ENCODE results near the gene UTF1. TPM values are rescaled to one million over a fixed set of nuclear protein-coding genes. Genes with fewer than 3 reads are reported as not detected.

The UTF1 gene
- total and polyA plus RNA-seq, 7 experiments from 2014 or later: 0.56 TPM; not detected in 6

DNA sequence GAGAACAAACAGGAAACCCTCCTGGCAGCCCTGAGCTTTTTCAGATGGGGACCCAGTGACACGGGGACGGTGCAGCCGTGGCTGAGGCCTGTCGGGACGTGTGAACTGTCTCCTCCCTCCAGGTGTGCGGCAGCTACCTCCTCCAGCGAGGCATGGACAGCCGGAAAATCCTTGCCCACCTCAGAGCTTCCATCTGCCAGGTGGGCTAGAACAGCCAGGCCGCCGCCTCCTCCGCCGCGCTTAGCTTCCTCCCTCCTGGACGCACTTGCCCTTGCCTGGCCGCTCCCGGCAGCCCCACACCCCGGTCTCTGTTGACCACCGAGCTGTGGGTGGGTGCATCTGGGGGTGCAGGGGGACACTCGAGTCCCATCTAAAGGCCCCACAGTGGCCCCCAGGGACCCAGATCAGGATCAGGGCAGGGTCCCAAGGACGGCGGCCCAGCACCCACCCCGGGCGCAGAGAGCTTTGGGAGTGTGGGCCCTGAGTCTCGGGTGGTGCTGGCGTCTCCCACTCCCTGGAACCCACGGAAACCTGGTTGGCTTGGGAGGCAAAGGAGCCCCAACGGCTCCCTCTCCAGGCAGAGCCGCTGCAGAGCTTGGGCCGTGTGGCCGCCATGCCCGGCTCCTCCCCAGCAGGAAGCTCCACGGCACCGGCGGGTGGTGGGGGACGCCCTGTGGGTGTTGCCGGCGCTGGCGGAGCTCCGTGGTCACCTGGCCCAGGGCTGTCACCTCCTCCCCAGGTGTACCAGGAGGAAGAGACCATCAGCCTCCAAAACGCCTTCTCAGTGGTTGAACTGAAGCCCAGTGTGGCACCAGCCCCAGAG, 32.9 kb upstream of the UTF1 start:
- no peak overlapping the region for H3K27ac ChIP-seq (ENCODE audit: low read depth, low read length)
- Mint-ChIP-seq H3K4me1 (no peaks in the 10 kb centered on the region), H3K4me3 (no peak overlapping the region), H3K27ac (no peak overlapping the region), H3K27me3 (peaks cover 0 to 9% (median 0%) of the 10 kb centered on the region in 5 donors), H3K9me3 (peaks cover 0 to 16% (median 3%) of the 10 kb centered on the region in 11 donors), H3K36me3 (peaks cover 0 to 3% (median 0%) of the 10 kb centered on the region in 5 donors)
- intact Hi-C loops (cut with micrococcal nuclease): no loop called here
- no peak overlapping the region for H3K4me3 ChIP-seq (ENCODE audit: low read length)
- CTCF ChIA-PET: no interaction called here
- no peaks in the 10 kb centered on the region for H3K9me3 ChIP-seq (ENCODE audit: control insufficient read depth in 2 of 3, low read length in 3 of 3)
- POLR2A ChIA-PET: no interaction called here
- H3K27me3 ChIP-seq (ENCODE audit: control insufficient read depth in 2 of 2, insufficient read depth in 2 of 2, low read length in 2 of 2): no peaks in the 10 kb centered on the region
- peak in 1 of 9 donors; percentile 2 for DNase-seq
- no peak for ATAC-seq
- H3K4me1 ChIP-seq (ENCODE audit: control insufficient read depth in 2 of 2, insufficient read depth in 2 of 2, low read length in 2 of 2): no peaks in the 10 kb centered on the region
- no peaks in the 10 kb centered on the region for H3K36me3 ChIP-seq (ENCODE audit: control insufficient read depth in 2 of 3, insufficient read depth in 3 of 3, low read length in 3 of 3)

DNA sequence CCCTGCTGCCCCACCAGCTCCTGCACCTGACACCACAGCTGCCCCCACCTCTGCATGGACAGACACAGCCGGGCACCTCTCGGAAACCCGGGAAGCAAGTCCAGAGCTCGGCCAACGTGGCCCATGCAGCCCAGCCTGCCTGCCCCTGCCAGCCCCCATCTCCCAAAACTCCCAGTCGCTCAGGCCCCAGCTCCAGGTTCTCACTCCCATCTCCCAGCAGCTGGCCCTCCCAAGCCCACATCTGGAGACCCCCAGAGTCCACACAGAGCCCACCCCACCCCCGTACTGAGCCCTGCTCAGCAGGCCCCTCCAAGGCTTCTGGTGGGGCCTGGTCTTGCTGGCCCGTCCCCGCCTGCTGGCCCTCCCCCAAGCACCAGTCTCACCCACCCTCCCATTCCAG, 32.2 kb upstream of the UTF1 start:
- Mint-ChIP-seq H3K4me3 (no peak overlapping the region), H3K9me3 (peaks cover 0 to 13% (median 3%) of the 10 kb centered on the region in 11 donors), H3K27me3 (peaks cover 0 to 5% (median 0%) of the 10 kb centered on the region in 5 donors), H3K4me1 (no peaks in the 10 kb centered on the region), H3K27ac (no peak overlapping the region), H3K36me3 (peaks cover 0 to 3% (median 0%) of the 10 kb centered on the region in 5 donors)
- Histone ChIP-seq H3K4me3 (ENCODE audit: low read length) (no peak overlapping the region), H3K27ac (ENCODE audit: low read depth, low read length) (no peak overlapping the region), H3K27me3 (ENCODE audit: control insufficient read depth in 2 of 2, insufficient read depth in 2 of 2, low read length in 2 of 2) (no peaks in the 10 kb centered on the region), H3K36me3 (ENCODE audit: control insufficient read depth in 2 of 3, insufficient read depth in 3 of 3, low read length in 3 of 3) (no peaks in the 10 kb centered on the region), H3K4me1 (ENCODE audit: control insufficient read depth in 2 of 2, insufficient read depth in 2 of 2, low read length in 2 of 2) (no peaks in the 10 kb centered on the region), H3K9me3 (ENCODE audit: control insufficient read depth in 2 of 3, low read length in 3 of 3) (no peaks in the 10 kb centered on the region)
- ChIA-PET POLR2A (no interaction called here), CTCF (no interaction called here)
- ATAC-seq (no peak), DNase-seq (peak in 1 of 9 donors; percentile 4)
- intact Hi-C loops (cut with micrococcal nuclease): no loop called here

DNA sequence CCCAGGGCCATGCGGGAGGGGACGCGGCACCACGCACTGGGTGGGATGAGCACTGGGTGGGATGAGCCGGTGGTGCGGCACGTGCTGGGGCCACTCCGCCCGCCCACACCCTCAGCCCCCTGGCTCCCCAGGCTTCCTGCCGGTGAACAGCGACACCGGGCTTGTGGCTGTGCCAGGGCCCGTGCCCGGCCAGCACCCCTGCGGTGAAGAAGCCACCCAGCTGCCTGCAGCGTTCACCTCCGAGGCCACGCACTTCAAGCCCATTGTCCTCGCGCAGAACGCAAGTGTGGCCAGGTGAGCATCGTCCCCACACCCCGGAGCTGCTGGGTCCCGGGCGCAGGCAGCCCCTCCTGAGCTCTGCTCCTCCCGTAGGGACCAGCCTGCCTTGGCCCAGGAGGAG, 31.8 kb upstream of the UTF1 start:
- H3K4me3 Mint-ChIP-seq: no peak overlapping the region
- H3K9me3 ChIP-seq (ENCODE audit: control insufficient read depth in 2 of 3, low read length in 3 of 3): no peaks in the 10 kb centered on the region
- H3K27me3 ChIP-seq (ENCODE audit: control insufficient read depth in 2 of 2, insufficient read depth in 2 of 2, low read length in 2 of 2): no peaks in the 10 kb centered on the region
- DNase-seq (no peak), ATAC-seq (no peak)
- no peak overlapping the region for H3K27ac ChIP-seq (ENCODE audit: low read depth, low read length)
- H3K36me3 ChIP-seq (ENCODE audit: control insufficient read depth in 2 of 3, insufficient read depth in 3 of 3, low read length in 3 of 3): no peaks in the 10 kb centered on the region
- H3K4me3 ChIP-seq (ENCODE audit: low read length): no peak overlapping the region
- H3K4me1 Mint-ChIP-seq: no peaks in the 10 kb centered on the region
- ChIA-PET POLR2A (no interaction called here), CTCF (no interaction called here)
- peaks cover 0 to 13% (median 3%) of the 10 kb centered on the region in 11 donors for H3K9me3 Mint-ChIP-seq
- intact Hi-C loops (cut with micrococcal nuclease): no loop called here
- H3K27ac Mint-ChIP-seq: no peak overlapping the region
- no peaks in the 10 kb centered on the region for H3K4me1 ChIP-seq (ENCODE audit: control insufficient read depth in 2 of 2, insufficient read depth in 2 of 2, low read length in 2 of 2)
- H3K36me3 Mint-ChIP-seq: peaks cover 0 to 3% (median 0%) of the 10 kb centered on the region in 5 donors
- peaks cover 0 to 5% (median 0%) of the 10 kb centered on the region in 5 donors for H3K27me3 Mint-ChIP-seq

DNA sequence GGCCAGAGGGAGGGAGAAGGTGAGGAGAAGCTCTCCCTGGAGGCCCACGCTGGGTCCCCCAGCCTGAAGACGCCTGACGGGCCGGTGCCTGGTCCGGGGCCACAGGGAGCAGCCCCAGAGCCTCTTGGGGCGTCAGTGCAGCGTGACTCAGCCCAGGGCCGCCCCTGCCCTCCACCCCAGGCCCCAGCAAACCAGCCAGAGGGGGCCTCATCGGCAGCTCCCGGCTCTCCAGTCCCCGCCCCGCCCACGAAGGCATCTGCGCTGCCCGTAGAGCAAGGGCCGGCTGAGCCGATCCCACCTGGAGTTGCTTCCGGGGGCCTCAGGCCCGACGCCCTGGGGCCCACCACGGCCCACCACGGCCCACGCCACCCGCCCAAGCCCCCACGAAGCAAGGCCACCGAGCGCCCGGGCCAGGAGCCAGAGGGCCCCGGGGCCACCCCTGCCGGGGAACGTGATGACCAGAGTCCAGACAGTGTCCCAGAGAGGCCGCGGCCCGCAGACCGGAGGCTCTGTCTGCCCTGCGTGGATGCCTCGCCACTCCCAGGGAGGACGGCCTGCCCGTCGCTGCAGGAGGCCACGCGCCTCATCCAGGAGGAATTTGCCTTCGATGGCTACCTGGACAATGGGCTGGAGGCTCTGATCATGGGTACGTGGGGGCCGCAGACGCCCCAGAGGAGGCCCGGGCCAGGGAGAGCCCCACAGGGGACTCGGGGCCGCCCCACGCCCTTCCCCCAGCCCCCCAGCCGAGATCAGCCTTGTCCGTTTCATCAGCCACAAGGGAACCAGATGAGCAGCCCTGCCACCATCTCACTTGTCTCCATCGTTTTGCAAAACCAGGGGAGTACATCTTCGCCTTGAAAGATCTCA, 31.2 kb upstream of the UTF1 start:
- Histone ChIP-seq H3K4me3 (ENCODE audit: low read length) (no peak overlapping the region), H3K4me1 (ENCODE audit: control insufficient read depth in 2 of 2, insufficient read depth in 2 of 2, low read length in 2 of 2) (no peaks in the 10 kb centered on the region), H3K27ac (ENCODE audit: low read depth, low read length) (no peak overlapping the region), H3K36me3 (ENCODE audit: control insufficient read depth in 2 of 3, insufficient read depth in 3 of 3, low read length in 3 of 3) (no peaks in the 10 kb centered on the region), H3K27me3 (ENCODE audit: control insufficient read depth in 2 of 2, insufficient read depth in 2 of 2, low read length in 2 of 2) (no peaks in the 10 kb centered on the region), H3K9me3 (ENCODE audit: control insufficient read depth in 2 of 3, low read length in 3 of 3) (no peaks in the 10 kb centered on the region)
- Mint-ChIP-seq H3K9me3 (peaks cover 0 to 10% (median 1%) of the 10 kb centered on the region in 11 donors), H3K4me1 (no peaks in the 10 kb centered on the region), H3K4me3 (no peak overlapping the region), H3K36me3 (peaks cover 0 to 3% (median 0%) of the 10 kb centered on the region in 5 donors), H3K27ac (no peak overlapping the region), H3K27me3 (peaks cover 0 to 5% (median 0%) of the 10 kb centered on the region in 5 donors)
- intact Hi-C loops (cut with micrococcal nuclease): no loop called here
- no peak for ATAC-seq
- peak in 1 of 9 donors; percentile 5 for DNase-seq
- ChIA-PET CTCF (no interaction called here), POLR2A (no interaction called here)

DNA sequence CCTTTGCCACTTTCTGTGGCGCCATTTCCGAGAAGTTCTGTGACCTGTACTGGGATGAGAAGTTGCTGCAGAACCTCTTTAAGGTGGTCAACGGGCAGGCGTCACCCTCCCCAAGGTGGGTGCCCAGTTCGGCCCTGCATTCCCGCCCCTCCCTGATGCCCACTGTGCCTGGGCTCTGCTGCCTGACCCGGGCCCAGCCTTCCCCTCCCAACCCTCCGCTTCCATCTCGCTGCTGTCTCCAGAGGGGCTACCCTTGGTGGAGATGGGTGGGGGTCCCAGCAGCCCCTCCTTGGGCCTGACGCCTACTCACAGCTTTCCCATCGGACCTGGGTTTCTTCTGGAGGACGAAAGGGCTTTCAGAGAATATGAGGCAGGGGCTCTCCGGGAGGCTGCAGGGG, 30.5 kb upstream of the UTF1 start:
- intact Hi-C loops (cut with micrococcal nuclease): no loop called here

DNA sequence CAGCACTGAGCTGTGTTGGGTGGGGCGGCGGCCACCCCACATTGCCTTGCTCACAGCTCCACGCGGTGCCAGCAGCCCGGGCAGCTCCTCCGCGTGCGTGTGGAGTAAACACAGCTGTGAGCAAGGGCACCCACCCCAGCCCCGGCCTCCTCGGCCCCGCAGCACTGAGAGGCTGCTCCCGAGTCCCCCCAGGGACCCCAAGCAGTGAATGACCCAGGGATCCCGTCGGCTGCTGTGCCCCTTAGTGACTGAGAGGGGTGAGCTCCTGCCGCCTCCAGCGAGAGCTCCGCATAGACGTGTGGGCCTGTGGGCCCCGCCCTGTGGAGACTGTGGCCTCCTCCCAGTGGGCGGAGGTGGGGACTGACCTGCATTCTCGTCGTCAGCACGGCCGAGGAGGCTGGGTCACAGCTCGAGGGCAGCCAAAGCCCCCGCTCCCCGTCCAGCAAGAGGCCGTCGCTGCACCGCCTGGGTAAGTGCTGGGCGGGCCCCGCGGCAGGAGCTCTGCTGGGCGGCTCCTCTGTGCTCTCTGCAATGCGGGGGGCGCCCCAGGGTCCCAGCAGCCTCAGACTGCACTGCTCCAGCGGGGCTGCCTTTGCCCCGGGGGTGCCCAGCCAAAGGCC, 29.9 kb upstream of the UTF1 start:
- Histone ChIP-seq H3K27ac (ENCODE audit: low read depth, low read length) (no peak overlapping the region), H3K9me3 (ENCODE audit: control insufficient read depth in 2 of 3, low read length in 3 of 3) (no peaks in the 10 kb centered on the region), H3K4me3 (ENCODE audit: low read length) (no peak overlapping the region), H3K36me3 (ENCODE audit: control insufficient read depth in 2 of 3, insufficient read depth in 3 of 3, low read length in 3 of 3) (no peaks in the 10 kb centered on the region), H3K4me1 (ENCODE audit: control insufficient read depth in 2 of 2, insufficient read depth in 2 of 2, low read length in 2 of 2) (no peaks in the 10 kb centered on the region), H3K27me3 (ENCODE audit: control insufficient read depth in 2 of 2, insufficient read depth in 2 of 2, low read length in 2 of 2) (no peaks in the 10 kb centered on the region)
- Mint-ChIP-seq H3K27me3 (peaks cover 0 to under 1% (median 0%) of the 10 kb centered on the region in 5 donors), H3K27ac (no peak overlapping the region), H3K36me3 (no peaks in the 10 kb centered on the region), H3K4me1 (no peaks in the 10 kb centered on the region), H3K9me3 (peaks cover 0 to 2% (median 0%) of the 10 kb centered on the region in 11 donors), H3K4me3 (no peak overlapping the region)
- ChIA-PET CTCF (no interaction called here), POLR2A (no interaction called here)
- ATAC-seq: no peak
- peak in 1 of 9 donors; percentile 3 for DNase-seq
- intact Hi-C loops (cut with micrococcal nuclease): no loop called here

More for the DNA sequence above, 30.5 kb upstream of the UTF1 start:
- ATAC-seq (no peak), DNase-seq (peak in 1 of 9 donors; percentile 3)
- no peak overlapping the region for H3K4me3 Mint-ChIP-seq
- Histone ChIP-seq H3K4me3 (ENCODE audit: low read length) (no peak overlapping the region), H3K4me1 (ENCODE audit: control insufficient read depth in 2 of 2, insufficient read depth in 2 of 2, low read length in 2 of 2) (no peaks in the 10 kb centered on the region), H3K27me3 (ENCODE audit: control insufficient read depth in 2 of 2, insufficient read depth in 2 of 2, low read length in 2 of 2) (no peaks in the 10 kb centered on the region), H3K36me3 (ENCODE audit: control insufficient read depth in 2 of 3, insufficient read depth in 3 of 3, low read length in 3 of 3) (no peaks in the 10 kb centered on the region), H3K9me3 (ENCODE audit: control insufficient read depth in 2 of 3, low read length in 3 of 3) (no peaks in the 10 kb centered on the region), H3K27ac (ENCODE audit: low read depth, low read length) (no peak overlapping the region)
- peaks cover 0 to 3% (median 0%) of the 10 kb centered on the region in 5 donors for H3K36me3 Mint-ChIP-seq
- no peaks in the 10 kb centered on the region for H3K4me1 Mint-ChIP-seq
- peaks cover 0 to 4% (median 0%) of the 10 kb centered on the region in 11 donors for H3K9me3 Mint-ChIP-seq
- peaks cover 0 to 5% (median 0%) of the 10 kb centered on the region in 5 donors for H3K27me3 Mint-ChIP-seq
- ChIA-PET CTCF (no interaction called here), POLR2A (no interaction called here)
- H3K27ac Mint-ChIP-seq: no peak overlapping the region
